ENCODE results near the gene SLC14A1.

Gene SLC14A1

GRCh38 chr18:45722899-45723298, 1.1 kb upstream of the SLC14A1 start:
- peak; percentile 49 for DNase-seq (ENCODE audit: low read depth, low spot score)

- no peak for DNase-seq (ENCODE audit: low read depth, low spot score)
Measured at GRCh38 chr18:45724601-45725000, 620 bp downstream of the SLC14A1 start.

- no peak for DNase-seq (ENCODE audit: low read depth, low spot score)
Measured at GRCh38 chr18:45725336-45725735, 1.4 kb downstream of the SLC14A1 start.

GRCh38 chr18:45726603-45727002, 2.6 kb downstream of the SLC14A1 start:
- no peak for DNase-seq (ENCODE audit: low read depth, low spot score)

- DNase-seq (ENCODE audit: low read depth, low spot score) = no peak
Measured at GRCh38 chr18:45727068-45727467, 3.1 kb downstream of the SLC14A1 start.

GRCh38 chr18:45728336-45729010, 4.5 kb downstream of the SLC14A1 start:
- DNase-seq (ENCODE audit: low read depth, low spot score) = no peak

GRCh38 chr18:45730832-45731575, 7.0 kb downstream of the SLC14A1 start:
- peak; percentile 29 for DNase-seq (ENCODE audit: low read depth, low spot score)

- DNase-seq (ENCODE audit: low read depth, low spot score) = no peak
Measured at GRCh38 chr18:45731716-45732115, 7.7 kb downstream of the SLC14A1 start.

GRCh38 chr18:45733535-45733934, 9.6 kb downstream of the SLC14A1 start:
- DNase-seq (ENCODE audit: low read depth, low spot score) = no peak

GRCh38 chr18:45734505-45734904, 10.5 kb downstream of the SLC14A1 start:
- no peak for DNase-seq (ENCODE audit: low read depth, low spot score)

- no peak for DNase-seq (ENCODE audit: low read depth, low spot score)
Measured at GRCh38 chr18:45734944-45735343, 11.0 kb downstream of the SLC14A1 start.

- DNase-seq (ENCODE audit: low read depth, low spot score) = no peak
Measured at GRCh38 chr18:45738660-45739059, 14.7 kb downstream of the SLC14A1 start.

GRCh38 chr18:45739268-45739667, 15.3 kb downstream of the SLC14A1 start:
- no peak for DNase-seq (ENCODE audit: low read depth, low spot score)

- DNase-seq (ENCODE audit: low read depth, low spot score) = no peak
Measured at GRCh38 chr18:45739848-45740247, 15.9 kb downstream of the SLC14A1 start.

GRCh38 chr18:45741056-45741455, 17.1 kb downstream of the SLC14A1 start:
- no peak for DNase-seq (ENCODE audit: low read depth, low spot score)

GRCh38 chr18:45745817-45746461, 22.0 kb downstream of the SLC14A1 start:
- DNase-seq (ENCODE audit: low read depth, low spot score) = no peak

GRCh38 chr18:45748501-45748900, 24.5 kb downstream of the SLC14A1 start:
- DNase-seq (ENCODE audit: low read depth, low spot score) = no peak

- no peak for DNase-seq (ENCODE audit: low read depth, low spot score)
Measured at GRCh38 chr18:45749918-45750689, 26.1 kb downstream of the SLC14A1 start.

- DNase-seq (ENCODE audit: low read depth, low spot score) = no peak
Measured at GRCh38 chr18:45751766-45752165, 27.8 kb downstream of the SLC14A1 start.

GRCh38 chr18:45752681-45753080, 28.7 kb downstream of the SLC14A1 start:
- DNase-seq (ENCODE audit: low read depth, low spot score) = no peak

- no peak for DNase-seq (ENCODE audit: low read depth, low spot score)
Measured at GRCh38 chr18:45753286-45753685, 29.3 kb downstream of the SLC14A1 start.

- DNase-seq (ENCODE audit: low read depth, low spot score) = peak; percentile 45
Measured at GRCh38 chr18:45755934-45756333, 32.0 kb downstream of the SLC14A1 start.

All from smooth muscle cell of the brain vasculature (primary cell).